NCI-H524 (cell line): ENCODE data around the gene CPOX.
"Not testable (repeated sequence)": the region's sequence is repeated elsewhere in the genome, so short reads cannot be mapped to it uniquely, and the experiment has no call there.

ENCODE experiments used
- DNase-seq, 2 experiments: peaks; one replicate each; lab custom pipeline; 2025; lab: John Stamatoyannopoulos, UW

Gene CPOX

DNA sequence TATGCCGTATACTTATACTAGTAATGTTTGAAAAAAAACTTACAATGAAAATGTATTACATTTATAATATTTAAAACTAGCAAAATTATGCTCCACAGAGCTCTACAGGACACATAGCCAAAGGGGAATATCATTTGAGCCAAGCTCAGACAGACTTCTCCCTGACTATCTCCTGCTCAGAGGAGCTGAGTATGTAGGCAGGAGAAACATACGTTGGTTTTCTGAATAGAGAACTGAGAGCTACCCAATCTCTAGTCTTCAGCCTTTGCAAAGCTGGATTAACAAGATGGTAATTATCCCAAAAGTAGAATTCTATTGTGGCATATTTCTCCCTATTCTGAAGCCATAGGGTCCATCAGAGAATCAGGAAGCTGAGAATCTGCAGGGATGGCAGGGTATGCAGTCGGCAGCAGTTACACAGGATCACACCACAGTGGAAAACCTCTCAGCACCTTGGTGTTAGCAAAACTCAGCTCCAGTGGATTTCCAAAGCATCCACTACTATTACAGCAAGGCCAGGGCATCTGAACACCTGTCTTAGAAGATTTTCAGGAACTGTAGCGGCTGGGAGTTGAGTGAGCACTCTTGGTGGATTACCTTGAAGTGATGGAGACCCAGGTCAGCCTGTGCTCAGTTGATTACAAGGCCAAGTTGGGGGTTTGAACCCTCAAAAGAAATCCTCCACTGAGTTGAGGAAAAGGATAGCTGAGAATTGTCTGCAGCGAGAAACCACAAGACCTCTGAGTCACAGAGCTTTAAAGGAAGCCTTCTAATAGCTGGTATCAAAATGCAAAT lies 31.5 kb downstream of the CPOX start:
- DNase-seq: no peak

- DNase-seq: no peak
These were observed 32.5 kb downstream of the CPOX start for GRCh38 chr3:98560911-98561310.

- not testable (repeated sequence) for DNase-seq
These were observed 33.6 kb downstream of the CPOX start for GRCh38 chr3:98559769-98560168.

DNA sequence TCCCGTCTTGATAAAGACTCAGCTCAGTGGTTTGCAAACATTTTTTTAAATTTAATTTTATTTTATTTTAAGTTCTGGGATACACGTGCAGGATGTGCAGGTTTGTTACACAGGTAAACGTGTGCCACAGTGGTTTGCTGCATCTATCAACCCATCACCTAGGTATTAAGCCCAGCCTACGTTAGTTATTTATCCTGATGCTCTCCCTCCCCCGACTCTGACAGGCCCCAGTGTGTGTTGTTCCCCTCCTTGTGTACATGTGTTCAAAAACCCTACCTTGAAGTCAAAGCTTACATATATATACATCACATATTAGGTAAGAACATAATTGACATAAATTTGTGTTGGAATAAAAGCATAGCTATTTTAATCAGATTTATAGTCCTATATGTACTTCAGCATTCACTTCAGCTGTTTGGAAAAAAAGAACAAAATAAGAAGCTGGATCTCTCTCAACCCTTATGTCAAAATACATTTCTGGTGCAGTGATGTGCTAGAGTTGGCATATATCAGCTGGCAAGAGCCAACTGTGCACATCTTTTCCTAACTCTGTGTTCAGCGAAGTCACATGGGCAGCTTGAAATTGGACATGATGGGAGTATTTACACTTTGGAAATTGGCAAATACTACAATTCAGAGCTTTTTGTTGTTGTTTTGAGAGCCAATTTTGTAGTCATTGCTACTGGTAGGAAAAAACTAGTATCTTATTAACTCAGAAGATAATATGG lies 35.1 kb downstream of the CPOX start:
- no peak for DNase-seq

GRCh38 chr3:98557324-98558010 lies 35.9 kb downstream of the CPOX start:
- no peak for DNase-seq

DNA sequence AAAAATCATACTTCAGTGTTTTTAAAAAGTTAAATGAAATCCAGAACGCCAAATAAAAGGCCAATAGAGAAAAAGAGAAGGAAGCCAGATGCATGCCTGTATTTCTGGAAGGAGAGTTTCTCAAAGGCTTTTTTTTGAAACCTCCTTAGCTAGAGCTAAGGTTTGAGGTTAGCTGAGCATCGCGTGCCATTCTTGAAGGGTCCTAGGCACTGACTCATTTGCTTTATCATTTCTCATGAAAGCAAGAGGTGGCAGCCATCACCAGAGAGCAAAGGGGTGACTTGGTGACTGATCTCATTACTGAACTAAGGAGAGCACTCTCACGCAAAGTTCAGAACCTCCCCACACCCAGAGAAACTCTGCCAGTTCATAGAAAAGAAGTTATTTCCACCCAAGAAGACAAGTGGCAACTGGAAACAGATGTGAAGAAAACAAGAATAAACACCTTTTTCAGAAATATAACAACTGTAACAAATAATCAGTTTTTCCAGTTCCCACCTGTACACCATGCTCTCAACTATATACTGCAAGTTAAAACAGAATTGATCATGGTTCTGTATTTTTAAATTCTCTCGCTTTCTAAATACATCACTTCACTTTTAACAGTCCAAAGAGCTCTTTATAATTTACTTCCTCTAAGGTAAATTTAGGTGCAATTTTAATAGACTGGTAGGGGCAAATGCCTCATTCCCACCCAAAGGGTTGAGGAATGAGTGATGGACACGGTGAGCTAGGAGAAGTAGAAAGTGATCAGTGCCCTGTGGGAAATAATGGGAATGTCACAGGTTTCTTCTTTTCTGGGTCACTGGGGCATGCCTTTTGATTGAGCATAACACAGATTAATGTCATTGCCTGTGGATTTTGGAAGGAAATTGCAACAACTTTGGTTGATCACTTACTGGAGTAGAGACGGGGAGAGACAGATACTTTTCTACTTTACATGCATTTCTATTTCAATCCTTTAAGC lies 37.0 kb downstream of the CPOX start:
- DNase-seq: no peak

GRCh38 chr3:98555025-98555379 lies 38.4 kb downstream of the CPOX start:
- no peak for DNase-seq

- no peak for DNase-seq
These were observed 38.8 kb downstream of the CPOX start for GRCh38 chr3:98554580-98554979.

DNA sequence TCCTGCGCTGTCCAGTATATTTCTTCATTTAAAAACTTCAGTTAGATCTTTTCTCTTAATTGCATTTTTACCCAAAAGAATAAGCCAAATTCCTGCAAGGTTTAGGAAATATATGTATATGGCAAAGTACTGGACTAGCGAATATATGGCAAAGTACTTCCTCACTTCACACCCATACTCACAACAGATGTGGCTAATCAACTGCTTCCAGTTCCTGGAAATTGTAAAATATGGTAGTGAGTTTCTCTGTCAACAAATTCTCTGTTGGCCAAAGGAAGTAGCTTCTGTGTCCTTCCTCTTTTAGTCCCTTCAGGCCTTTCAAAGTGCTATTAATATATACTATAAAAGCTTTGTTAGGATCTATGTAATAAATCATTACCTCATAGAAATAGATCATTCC lies 39.7 kb downstream of the CPOX start:
- DNase-seq: no peak

- DNase-seq: no peak
These were observed 40.3 kb downstream of the CPOX start for GRCh38 chr3:98553021-98553563.

DNA sequence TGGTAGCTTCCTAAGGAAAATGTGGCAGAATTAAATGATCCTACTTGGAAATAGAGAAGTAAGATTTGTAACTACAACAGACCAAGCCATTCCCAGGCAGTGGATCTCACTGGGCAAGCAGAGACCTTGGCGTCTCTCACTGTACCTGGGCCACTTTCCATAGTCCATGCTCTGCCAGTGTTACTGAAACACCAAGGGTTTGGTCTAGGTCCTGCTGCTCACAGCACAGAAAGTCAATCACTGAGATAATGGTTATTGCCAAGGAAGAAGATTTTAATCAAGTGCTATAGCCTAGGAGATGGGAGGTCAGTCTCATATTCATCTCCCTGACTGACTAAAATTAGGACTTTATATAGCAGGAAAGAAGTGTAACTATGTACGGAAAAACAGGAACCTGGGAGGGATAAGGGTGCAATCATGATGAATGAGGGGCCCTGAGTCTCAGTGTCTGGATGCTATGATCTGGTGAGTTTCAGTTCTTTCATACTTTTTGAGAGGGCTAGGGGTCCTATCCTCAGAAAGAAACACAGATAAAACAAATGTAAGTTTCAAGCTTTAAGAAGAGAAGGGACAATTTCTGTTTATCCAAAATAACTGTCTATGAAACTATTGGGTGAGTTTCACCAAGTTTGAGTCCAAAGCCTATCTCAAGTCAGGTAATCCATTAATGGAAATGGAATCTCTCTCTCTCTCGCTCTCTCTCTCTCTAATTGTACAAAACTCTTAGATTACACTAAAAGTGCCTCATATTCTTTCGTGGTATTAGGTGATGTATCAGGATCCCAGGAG lies 41.0 kb downstream of the CPOX start:
- no peak for DNase-seq

DNA sequence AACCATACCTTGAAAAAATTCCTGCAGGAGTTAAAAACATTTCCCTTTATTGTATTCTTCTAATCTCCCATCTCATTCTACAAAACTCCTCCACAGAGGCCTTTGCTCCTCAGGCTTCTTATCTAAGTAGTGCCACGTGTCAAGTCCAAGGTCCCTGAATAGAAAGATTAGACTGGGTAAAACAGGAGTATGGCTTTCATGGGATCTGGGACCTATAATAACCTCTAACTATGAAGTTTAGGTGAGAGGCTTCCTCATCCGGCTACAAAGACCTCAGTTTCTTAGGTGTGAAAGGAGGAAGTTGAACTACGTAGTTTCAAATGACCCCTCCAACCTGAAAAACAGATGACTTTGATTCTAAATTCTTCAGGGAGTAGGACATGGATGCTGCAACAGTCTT lies 41.7 kb downstream of the CPOX start:
- DNase-seq: no peak

GRCh38 chr3:98551236-98551635 lies 42.2 kb downstream of the CPOX start:
- DNase-seq: no peak

DNA sequence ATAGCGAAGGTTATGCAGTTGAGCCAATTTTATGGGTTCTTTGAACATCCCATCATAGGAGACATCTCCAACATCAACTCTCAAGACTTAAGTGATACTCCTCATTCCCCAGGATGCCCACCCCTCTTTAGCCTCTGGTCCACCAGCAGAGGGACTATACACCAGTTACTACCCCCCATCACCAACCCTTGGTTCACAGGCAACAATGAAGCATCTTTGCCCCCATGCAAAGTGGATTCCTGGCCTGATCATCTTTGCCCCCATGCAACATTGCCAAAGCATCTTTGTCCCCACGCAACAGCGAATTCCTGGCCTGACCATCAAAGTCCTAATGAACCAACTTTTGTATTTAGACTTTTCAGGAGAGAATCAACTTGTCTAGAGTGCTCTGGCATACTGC lies 42.6 kb downstream of the CPOX start:
- DNase-seq: no peak

DNA sequence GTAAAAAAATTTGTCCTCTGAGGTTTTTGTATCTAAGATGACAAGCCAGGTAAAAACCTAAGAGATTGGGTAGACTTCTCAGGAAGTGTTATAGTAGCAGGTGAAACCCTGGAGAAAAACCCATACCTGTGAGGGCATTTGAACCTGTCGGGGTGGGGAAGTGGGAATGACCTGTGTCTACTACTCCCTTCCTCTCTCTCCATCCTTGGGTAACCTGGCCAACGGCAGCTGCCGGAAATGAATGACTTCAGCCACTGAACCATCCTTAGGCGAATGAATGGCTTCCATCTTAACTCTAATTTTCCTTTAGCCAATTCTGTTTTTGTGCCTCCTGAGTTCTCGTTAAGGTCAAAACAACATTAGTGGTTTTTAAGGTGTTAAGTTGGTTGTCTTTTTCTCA lies 44.9 kb downstream of the CPOX start:
- DNase-seq: no peak

DNA sequence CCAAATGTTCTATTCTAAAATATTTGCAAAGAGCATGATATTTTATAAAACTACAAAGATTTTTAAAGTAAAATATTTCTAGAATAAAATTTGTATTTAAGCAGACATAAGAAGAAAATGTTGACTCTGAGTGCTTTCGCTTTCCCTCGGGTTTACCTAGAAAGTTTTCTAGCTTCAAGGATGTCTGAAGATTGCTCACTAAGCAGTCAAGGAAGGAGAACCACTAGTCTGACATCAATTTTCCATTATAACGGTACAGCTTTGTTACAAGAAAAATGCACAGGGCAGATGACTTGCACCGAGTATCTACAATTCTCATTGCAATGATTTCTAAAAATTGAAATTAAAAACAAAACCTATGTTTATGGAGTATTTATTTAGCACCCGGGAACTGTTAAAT lies 47.5 kb downstream of the CPOX start:
- DNase-seq: no peak

DNA sequence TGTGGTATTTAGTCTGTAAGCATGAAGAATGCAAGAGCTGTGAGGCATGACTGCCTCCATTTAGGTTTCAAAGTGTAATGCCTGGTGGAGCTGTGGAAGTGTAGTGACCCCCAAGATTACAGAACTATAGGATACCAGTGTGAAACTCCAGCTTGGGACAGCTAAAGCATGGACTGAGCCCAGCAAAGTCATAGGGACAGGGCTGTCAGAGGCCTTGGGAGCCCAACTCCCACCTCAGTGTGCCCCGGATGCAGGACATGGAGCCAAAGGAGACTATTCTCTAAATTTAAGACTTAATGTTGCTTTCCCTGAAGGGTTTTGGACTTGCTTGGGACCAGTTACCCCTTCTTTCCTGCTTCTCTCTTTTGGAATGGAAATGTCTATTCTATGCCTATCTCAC lies 50.8 kb downstream of the CPOX start:
- no peak for DNase-seq

GRCh38 chr3:98541695-98542094 lies 51.7 kb downstream of the CPOX start:
- DNase-seq: no peak

DNA sequence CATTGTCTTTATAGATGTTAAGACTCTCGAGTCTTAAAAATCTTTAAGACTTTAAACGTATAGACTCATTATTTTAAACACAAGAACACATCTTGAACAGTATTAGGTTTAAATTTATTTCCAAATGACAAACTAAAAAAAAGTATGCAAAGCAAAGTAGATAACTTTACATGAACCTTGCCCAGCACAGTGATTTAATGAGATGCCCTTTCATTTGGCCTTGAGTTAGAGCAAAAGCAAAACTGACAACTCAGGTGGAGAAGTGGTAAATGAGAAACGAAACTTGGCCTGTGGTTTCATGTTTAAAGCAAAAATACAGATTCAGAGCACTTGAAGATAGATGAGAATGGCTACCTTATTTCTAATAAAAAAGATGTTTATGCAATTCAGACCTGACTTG lies 53.1 kb downstream of the CPOX start:
- no peak for DNase-seq

DNA sequence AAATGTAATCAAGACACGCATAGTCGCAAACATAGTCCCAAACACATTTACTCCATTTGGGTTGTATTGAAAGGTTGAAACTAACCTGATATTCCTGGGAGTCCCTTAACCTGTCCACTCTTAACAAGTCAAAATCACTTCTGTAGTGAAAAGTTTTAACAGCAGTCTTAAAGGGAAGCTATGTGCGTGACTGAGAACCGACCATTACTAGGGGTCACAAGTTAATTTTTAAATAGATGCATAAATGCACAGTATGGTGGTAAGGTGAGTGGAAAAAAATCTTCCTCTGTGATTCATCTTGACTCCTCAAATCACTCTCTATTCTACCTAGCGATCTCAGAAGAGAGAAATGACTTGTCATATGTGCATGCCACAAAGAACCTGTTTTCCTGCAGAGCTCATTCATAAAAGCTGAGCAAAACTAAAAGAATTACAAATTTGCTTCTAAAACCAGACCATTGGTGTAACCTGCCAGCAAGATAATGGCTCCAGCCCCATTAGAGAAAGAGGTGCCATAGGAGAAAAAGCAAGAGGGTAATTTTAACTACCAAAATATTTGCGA lies 56.9 kb downstream of the CPOX start:
- no peak for DNase-seq

GRCh38 chr3:98534734-98535133 lies 58.7 kb downstream of the CPOX start:
- no peak for DNase-seq
